Spleen (tissue), 11 donors: ENCODE measurements around the gene FHIT. TPM values are rescaled to one million over a fixed set of nuclear protein-coding genes. Genes with fewer than 3 reads are reported as not detected.

Experiments
- DNase-seq: peaks from one replicate; pipeline ENCODE4 v3.0.0-alpha.2; 2020
- H3K27ac ChIP-seq, 8 donors: fragments of 200-600 bp; sonication (generic) in 7 of 8; 1 replicate in 4 of 8; 2 replicates in 4 of 8; pipeline versions ENCODE4 v1.5.0 to v1.8.0; 2016 to 2021; ENCODE audit warnings: inconsistent platforms in 4 of 8, mild to moderate bottlenecking in 4 of 8, moderate library complexity in 1 of 8
- H3K27me3 ChIP-seq, 7 donors: fragments of 200-600 bp; sonication (generic) in 6 of 7; replicated peaks in 1 of 7; 1 replicate in 4 of 7; 2 replicates in 3 of 7; pipeline versions ENCODE4 v1.5.0 to v1.8.0; 2016 to 2021; ENCODE audit warnings: inconsistent platforms in 3 of 7, mild to moderate bottlenecking in 1 of 7
- H3K36me3 ChIP-seq, 6 donors: fragments of 200-600 bp; sonication (generic) in 5 of 6; 1 replicate in 4 of 6; 2 replicates in 2 of 6; pipeline versions ENCODE4 v1.5.0 to v1.8.0; 2016 to 2021; ENCODE audit warnings: inconsistent platforms in 2 of 6
- H3K4me1 ChIP-seq, 6 donors: fragments of 200-600 bp; sonication (generic) in 5 of 6; 1 replicate in 3 of 6; 2 replicates in 3 of 6; pipeline versions ENCODE4 v1.5.0 to v1.8.0; 2016 to 2021; ENCODE audit warnings: inconsistent platforms in 3 of 6
- H3K4me3 ChIP-seq, 8 donors: fragments of 200-600 bp; sonication (generic) in 7 of 8; 1 replicate in 4 of 8; 2 replicates in 4 of 8; pipeline versions ENCODE4 v1.5.0 to v1.8.0; 2016 to 2021; ENCODE audit warnings: inconsistent platforms in 4 of 8, mild to moderate bottlenecking in 4 of 8, moderate library complexity in 2 of 8
- H3K9me3 ChIP-seq, 8 donors: fragments of 200-600 bp; sonication (generic) in 7 of 8; 1 replicate in 4 of 8; 2 replicates in 4 of 8; pipeline versions ENCODE4 v1.5.0 to v1.8.0; 2016 to 2021; ENCODE audit warnings: inconsistent platforms in 4 of 8
- CTCF ChIP-seq, 11 experiments: fragments of 200-600 bp in 7 of 11; fragments of 450-650 bp in 4 of 11; sonication (generic) in 4 of 11; IDR thresholded peaks in 8 of 11; conservative IDR thresholded peaks in 3 of 11; 1 replicate in 7 of 11; 2 replicates in 4 of 11; pipeline versions ENCODE4 v1.4.0 to v1.8.0; 2016 to 2021; ENCODE audit warnings: antibody characterized with exemption in 11 of 11, inconsistent platforms in 4 of 11, mild to moderate bottlenecking in 1 of 11
- POLR2A ChIP-seq, 3 donors: fragments of 450-650 bp; IDR thresholded peaks; one replicate each; pipeline ENCODE4 v1.5.1; 2017; ENCODE audit warnings: antibody characterized with exemption in 3 of 3, mild to moderate bottlenecking in 1 of 3
- POLR2AphosphoS5 ChIP-seq, 3 donors: sonication (generic); formaldehyde crosslinking; IDR thresholded peaks; one replicate each; pipeline ENCODE4 v1.5.1; 2017; ENCODE audit warnings: antibody characterized with exemption in 3 of 3
- WGBS, 5 donors: extraction: QIAGEN DNeasy Blood & Tissue Kit in 3 of 5; methylation state at CpG; one replicate each; pipeline versions ENCODE4 v1.1.5 to v1.1.7; 2013 to 2018; 5-methylcytosine and 5-hydroxymethylcytosine counted together
- intact Hi-C: fragments of 100-400 bp; cut with DNase I; formaldehyde crosslinking; loops from one replicate; pipeline ENCODE4 v1.15.0; 2023; ENCODE audit warnings: low total_unique reads
- polyA plus RNA-seq, 3 donors: library from polyadenylated mRNA; stranded (reverse); fragments of 200-250 nt; gene quantifications; one replicate each; pipeline ENCODE4 v1.2.1, GENCODE V29; 2013
- total RNA-seq, 7 donors: library from RNA; depleted of rRNA in 3 of 7; stranded (reverse); fragments of >200 nt in 3 of 7; fragmentation: NEBNext Ultra II Directional in 4 of 7; extraction: Animal tissue kit (Norgen Biotek cat#: 25700) in 4 of 7; gene quantifications; one replicate each; pipeline versions ENCODE4 v1.1.0 to v1.2.1, GENCODE V29; 2016 to 2021
- donor health status: healthy with polysubstance abuse.
- donor health status: DM: no; HTN: no; CAD: no; lungs with moderate emphysema.
- donor health status: DM: no; HTN: no; CAD: no.
- donor health status: Bipolar disorder and iron deficiency.
- donor health status: healthy.
- donor health status: DM: no; HTN: no; CAD: no.
- donor health status: DM: yes; HTN: yes; CAD: no.

FHIT gene
- total and polyA plus RNA-seq, 10 donors = 4.1 to 23.1 (median 12.2) TPM

GRCh38 chr3:59726279-59726678, 1525.0 kb downstream of the FHIT start:
- no peak overlapping the region for H3K4me3 ChIP-seq
- intact Hi-C loops = no loop called here
- 68 to 91% (median 79%) methylated on average over 2 of the region's 2 CpGs for WGBS, 5 donors
- H3K27ac ChIP-seq = no peak overlapping the region
- no peaks in the 10 kb centered on the region for H3K9me3 ChIP-seq
- no peaks in the 10 kb centered on the region for H3K27me3 ChIP-seq
- no peak for TF ChIP-seq POLR2AphosphoS5 (IDR thresholded peaks at IDR 0.05)
- no peak for TF ChIP-seq CTCF (IDR thresholded peaks at IDR 0.05 in 8 of 11, conservative IDR thresholded peaks at IDR 0.05 in 3 of 11)
- no peak for TF ChIP-seq POLR2A (IDR thresholded peaks at IDR 0.05)
- H3K4me1 ChIP-seq = no peaks in the 10 kb centered on the region
- H3K36me3 ChIP-seq = no peaks in the 10 kb centered on the region
- DNase-seq = no peak

GRCh38 chr3:59717679-59718205, 1533.5 kb downstream of the FHIT start:
- no peak for TF ChIP-seq CTCF (IDR thresholded peaks at IDR 0.05 in 8 of 11, conservative IDR thresholded peaks at IDR 0.05 in 3 of 11)
- TF ChIP-seq POLR2AphosphoS5 (IDR thresholded peaks at IDR 0.05) = no peak
- TF ChIP-seq POLR2A (IDR thresholded peaks at IDR 0.05) = no peak

GRCh38 chr3:59714066-59714465, 1537.2 kb downstream of the FHIT start:
- no peak overlapping the region for H3K4me3 ChIP-seq
- no peaks in the 10 kb centered on the region for H3K27me3 ChIP-seq
- TF ChIP-seq POLR2A (IDR thresholded peaks at IDR 0.05) (no peak), POLR2AphosphoS5 (IDR thresholded peaks at IDR 0.05) (no peak), CTCF (IDR thresholded peaks at IDR 0.05 in 8 of 11, conservative IDR thresholded peaks at IDR 0.05 in 3 of 11) (no peak)
- no peaks in the 10 kb centered on the region for H3K36me3 ChIP-seq
- H3K9me3 ChIP-seq = peaks cover 0 to 14% (median 3%) of the 10 kb centered on the region in 8 donors
- peaks cover 0 to 19% (median 2%) of the 10 kb centered on the region in 6 donors for H3K4me1 ChIP-seq
- H3K27ac ChIP-seq = no peak overlapping the region
- intact Hi-C loops = no loop called here
- 71 to 93% (median 86%) methylated on average over 1 of the region's 1 CpG for WGBS, 5 donors
- no peak for DNase-seq

More at GRCh38 chr3:59717679-59718205, 1533.5 kb downstream of the FHIT start:
- DNase-seq = no peak
- Histone ChIP-seq H3K27me3 (no peaks in the 10 kb centered on the region), H3K4me1 (no peaks in the 10 kb centered on the region), H3K36me3 (no peaks in the 10 kb centered on the region), H3K4me3 (no peak overlapping the region), H3K9me3 (peaks cover 0 to 12% (median 3%) of the 10 kb centered on the region in 8 donors), H3K27ac (no peak overlapping the region)
- intact Hi-C loops = no loop called here
- WGBS, 5 donors = 32 to 71% (median 46%) methylated on average over 1 of the region's 1 CpG

GRCh38 chr3:59710554-59710953, 1540.7 kb downstream of the FHIT start:
- peak overlapping the region in 1 of 8 donors; percentile 36 for H3K4me3 ChIP-seq
- H3K4me1 ChIP-seq = peaks cover 0 to 19% (median 2%) of the 10 kb centered on the region in 6 donors
- H3K27ac ChIP-seq = peak overlapping the region in 4 of 8 donors; percentile 53 to 75 (median 71)
- no peak for DNase-seq
- H3K36me3 ChIP-seq = no peaks in the 10 kb centered on the region
- intact Hi-C loops = no loop called here
- H3K9me3 ChIP-seq = peaks cover 0 to 14% (median 3%) of the 10 kb centered on the region in 8 donors
- TF ChIP-seq CTCF (IDR thresholded peaks at IDR 0.05 in 8 of 11, conservative IDR thresholded peaks at IDR 0.05 in 3 of 11) = no peak
- no peak for TF ChIP-seq POLR2AphosphoS5 (IDR thresholded peaks at IDR 0.05)
- TF ChIP-seq POLR2A (IDR thresholded peaks at IDR 0.05) = no peak
- WGBS, 5 donors = 44 to 98% (median 78%) methylated on average over 1 of the region's 1 CpG
- H3K27me3 ChIP-seq = no peaks in the 10 kb centered on the region
